ENCODE measurements around the gene TMEM187. TPM values are rescaled to one million over a fixed set of nuclear protein-coding genes. Genes with fewer than 3 reads are reported as not detected.
A peak's percentile ranks its signal among the peaks of the same experiment; 100 is the strongest.

Gene TMEM187
- total and polyA plus RNA-seq, 12 donors, result 3.4 to 13.2 (median 7.5) TPM

DNA sequence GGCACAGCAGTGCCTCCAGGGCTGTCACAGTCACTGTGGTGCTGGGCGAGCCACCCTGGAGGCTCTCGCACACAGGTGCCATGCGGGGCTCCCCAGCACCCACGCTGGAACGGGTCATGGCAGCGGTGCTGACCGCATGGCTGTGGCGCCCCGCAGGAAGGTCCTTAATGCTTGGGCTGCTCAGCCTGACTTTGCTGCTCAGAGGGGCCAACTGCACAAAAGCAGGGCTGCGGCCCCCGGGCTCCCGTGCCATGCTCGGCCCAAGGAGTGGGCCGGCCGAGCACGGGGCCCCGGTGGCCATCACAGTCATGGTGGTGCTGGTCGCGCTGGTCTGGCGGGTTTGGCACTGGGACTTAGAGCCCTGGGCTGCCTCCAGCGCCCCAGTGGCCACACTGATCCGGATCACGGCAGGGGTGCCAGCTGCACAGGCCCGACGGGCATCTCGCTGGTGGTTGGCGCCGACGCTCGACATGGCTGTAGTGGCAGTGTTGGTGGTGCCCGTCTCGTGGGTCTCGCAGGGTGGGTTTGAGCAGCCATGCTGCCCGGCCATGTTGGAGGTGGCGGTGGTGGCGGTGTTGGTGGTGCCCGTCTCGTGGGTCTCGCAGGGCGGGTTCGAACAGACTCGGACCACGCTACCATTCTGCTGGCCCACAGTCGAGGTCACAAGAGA is 17.9 kb upstream of the TMEM187 start:
- peaks cover 0 to 100% (median 4%) of the 10 kb centered on the region in 9 donors for H3K36me3 ChIP-seq
- 92 to 96% methylated on average over 23 to 44 of the region's 44 CpGs for WGBS, 2 donors
- intact Hi-C loops (cut with DNase I), result loop anchor here in 6 of 10 donors (2.0 to 10.0 kb wide), 5 partner anchors 187 to 990 kb away; partner anchors contain the start of gene PLXNB3 (in 5 of the 6)
- peaks cover 0 to 17% (median 8%) of the 10 kb centered on the region in 9 donors for H3K4me1 ChIP-seq
- ATAC-seq (peak in 1 of 8 donors; percentile 3), DNase-seq (no peak)
- no peak overlapping the region for H3K27ac ChIP-seq
- TF ChIP-seq, protein P1, sequence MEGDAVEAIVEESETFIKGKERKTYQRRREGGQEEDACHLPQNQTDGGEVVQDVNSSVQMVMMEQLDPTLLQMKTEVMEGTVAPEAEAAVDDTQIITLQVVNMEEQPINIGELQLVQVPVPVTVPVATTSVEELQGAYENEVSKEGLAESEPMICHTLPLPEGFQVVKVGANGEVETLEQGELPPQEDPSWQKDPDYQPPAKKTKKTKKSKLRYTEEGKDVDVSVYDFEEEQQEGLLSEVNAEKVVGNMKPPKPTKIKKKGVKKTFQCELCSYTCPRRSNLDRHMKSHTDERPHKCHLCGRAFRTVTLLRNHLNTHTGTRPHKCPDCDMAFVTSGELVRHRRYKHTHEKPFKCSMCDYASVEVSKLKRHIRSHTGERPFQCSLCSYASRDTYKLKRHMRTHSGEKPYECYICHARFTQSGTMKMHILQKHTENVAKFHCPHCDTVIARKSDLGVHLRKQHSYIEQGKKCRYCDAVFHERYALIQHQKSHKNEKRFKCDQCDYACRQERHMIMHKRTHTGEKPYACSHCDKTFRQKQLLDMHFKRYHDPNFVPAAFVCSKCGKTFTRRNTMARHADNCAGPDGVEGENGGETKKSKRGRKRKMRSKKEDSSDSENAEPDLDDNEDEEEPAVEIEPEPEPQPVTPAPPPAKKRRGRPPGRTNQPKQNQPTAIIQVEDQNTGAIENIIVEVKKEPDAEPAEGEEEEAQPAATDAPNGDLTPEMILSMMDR (IDR thresholded peaks at IDR 0.05), result no peak
- no peaks in the 10 kb centered on the region for H3K9me3 ChIP-seq
- H3K4me3 ChIP-seq, result no peak overlapping the region
- no peaks in the 10 kb centered on the region for H3K27me3 ChIP-seq

DNA sequence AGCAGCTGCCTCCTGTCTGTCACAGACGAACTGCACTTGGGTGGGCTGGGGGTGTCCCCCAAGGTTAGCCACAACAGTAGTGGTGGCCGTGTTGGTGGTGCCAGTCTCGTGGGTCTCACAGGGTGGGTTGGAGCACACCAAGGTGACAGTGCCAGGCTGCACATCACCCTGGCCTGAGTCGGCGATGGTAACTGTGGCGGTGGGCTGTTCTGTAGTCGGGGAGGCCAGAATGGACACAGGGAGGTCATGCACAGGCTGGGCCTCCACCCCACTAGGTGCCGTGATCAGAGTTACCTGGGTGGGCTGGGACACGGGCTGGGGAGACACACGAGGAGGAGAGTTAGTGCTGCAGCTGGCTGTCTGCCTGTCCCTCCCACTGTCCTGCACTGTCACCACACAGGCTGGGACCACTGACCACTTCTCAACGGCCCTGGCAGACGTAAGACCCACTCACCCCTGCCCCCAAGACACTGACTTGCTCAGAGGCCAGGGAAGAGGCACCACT is 17.3 kb upstream of the TMEM187 start:
- intact Hi-C loops (cut with DNase I), result loop anchor here in 3 of 10 donors (2.0 to 10.0 kb wide), 3 partner anchors 190 to 990 kb away; partner anchors contain the start of gene PLXNB3 (in 2 of the 3)
- H3K4me1 ChIP-seq, result peaks cover 0 to 11% (median 7%) of the 10 kb centered on the region in 9 donors
- no peak for DNase-seq

DNA sequence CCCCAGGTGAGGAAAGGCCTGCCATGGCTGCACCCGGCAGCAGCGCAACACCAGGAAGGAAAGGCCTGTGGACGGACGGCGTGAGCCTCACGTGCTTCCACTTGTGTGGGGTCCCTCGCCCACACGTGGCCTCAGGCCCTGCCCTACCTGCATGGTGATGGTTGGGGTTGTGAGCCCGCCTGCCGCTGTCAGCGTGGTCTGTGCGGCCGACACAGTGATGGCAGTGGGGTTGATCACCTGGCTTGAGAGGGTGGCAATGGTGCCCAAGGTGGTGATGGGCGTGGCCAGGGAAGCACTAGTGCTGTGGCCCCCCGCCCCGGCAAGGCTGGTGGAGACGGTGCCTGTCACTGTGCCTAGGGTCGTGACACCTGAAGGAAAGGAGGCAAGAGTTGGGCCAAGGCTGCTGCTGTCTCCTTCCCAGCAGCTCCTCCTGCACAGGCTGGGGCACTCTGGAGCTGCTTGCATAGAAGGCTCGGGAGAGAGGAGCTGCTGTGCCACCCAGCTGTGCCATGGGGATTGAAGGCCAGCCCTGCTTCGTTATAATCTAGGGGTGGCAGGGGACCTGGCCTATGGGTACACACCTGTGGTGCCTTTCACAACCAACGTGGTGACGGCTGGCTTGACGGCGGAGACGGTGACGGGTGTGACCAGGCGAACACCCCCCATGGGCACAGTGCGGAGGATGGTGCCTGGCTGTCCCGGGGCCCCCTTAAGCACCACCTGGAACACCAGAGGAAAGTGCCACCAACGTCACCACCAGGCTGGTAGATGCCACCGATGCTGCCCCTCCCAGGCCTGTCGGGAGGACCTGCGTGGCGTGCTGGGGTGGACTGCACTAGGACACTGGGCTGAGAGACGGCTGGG is 16.3 kb upstream of the TMEM187 start:
- H3K36me3 ChIP-seq, result peaks cover 0 to 100% (median 9%) of the 10 kb centered on the region in 9 donors
- H3K4me1 ChIP-seq, result peaks cover 0 to 10% (median 7%) of the 10 kb centered on the region in 9 donors
- no peak overlapping the region for H3K27ac ChIP-seq
- no peak for ATAC-seq
- no peak overlapping the region for H3K4me3 ChIP-seq
- intact Hi-C loops (cut with DNase I), result loop anchor here in 2 of 10 donors (10.0 kb wide), 2 partner anchors 191 to 991 kb away; partner anchors contain the start of gene PLXNB3 (in 1 of the 2)
- H3K27me3 ChIP-seq, result peaks cover 0 to 6% (median 0%) of the 10 kb centered on the region in 7 donors
- TF ChIP-seq, protein P1 (IDR thresholded peaks at IDR 0.05), result no peak
- H3K9me3 ChIP-seq, result no peaks in the 10 kb centered on the region
- no peak for DNase-seq
- WGBS, 2 donors, result 88 to 91% methylated on average over 31 to 35 of the region's 35 CpGs

More for the DNA sequence above, 17.3 kb upstream of the TMEM187 start:
- no peak for ATAC-seq
- 72 to 76% methylated on average over 12 of the region's 12 CpGs for WGBS, 2 donors
- Histone ChIP-seq H3K27ac (no peak overlapping the region), H3K36me3 (peaks cover 0 to 100% (median 4%) of the 10 kb centered on the region in 9 donors), H3K27me3 (no peaks in the 10 kb centered on the region), H3K9me3 (no peaks in the 10 kb centered on the region), H3K4me3 (no peak overlapping the region)
- TF ChIP-seq, protein P1 (IDR thresholded peaks at IDR 0.05), result no peak

DNA sequence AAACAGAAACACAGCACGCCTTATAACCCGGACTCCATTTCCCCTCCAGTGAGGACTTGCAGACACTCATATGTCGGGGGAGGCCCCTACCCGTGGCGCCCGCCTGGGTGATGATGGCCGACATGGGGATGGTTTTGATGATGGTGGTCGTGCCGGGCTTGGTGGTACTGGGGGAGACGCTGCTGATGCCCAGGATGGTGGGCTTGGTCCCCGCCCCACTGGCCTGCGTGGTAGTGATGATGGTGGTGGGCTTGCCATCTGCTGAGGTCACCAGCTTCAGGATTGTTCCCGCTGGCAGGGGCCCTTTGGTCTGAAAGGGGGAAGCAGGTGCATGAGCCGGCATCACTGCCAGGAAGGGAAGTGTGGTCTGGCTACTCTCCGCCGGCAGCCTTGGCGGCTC is 15.3 kb upstream of the TMEM187 start:
- WGBS, 2 donors, result 88 to 90% methylated on average over 14 to 17 of the region's 17 CpGs
- H3K4me3 ChIP-seq, result no peak overlapping the region
- H3K4me1 ChIP-seq, result peaks cover 0 to 10% (median 7%) of the 10 kb centered on the region in 9 donors
- peaks cover 0 to 13% (median 0%) of the 10 kb centered on the region in 7 donors for H3K27me3 ChIP-seq
- no peaks in the 10 kb centered on the region for H3K9me3 ChIP-seq
- intact Hi-C loops (cut with DNase I), result loop anchor here in 2 of 10 donors (10.0 kb wide), 2 partner anchors 192 to 992 kb away; partner anchors contain the start of gene PLXNB3 (in 1 of the 2)
- peaks cover 0 to 100% (median 13%) of the 10 kb centered on the region in 9 donors for H3K36me3 ChIP-seq
- no peak overlapping the region for H3K27ac ChIP-seq
- no peak for DNase-seq
- TF ChIP-seq, protein P1 (IDR thresholded peaks at IDR 0.05), result no peak
- ATAC-seq, result no peak
